GM21529 (cell line): ENCODE results near the gene CDC14A.

Source experiments
- ATAC-seq: cut with Tn5 transposase; IDR thresholded peaks from one replicate; pipeline ENCODE4 v1.9.1; 2021; ENCODE audit not compliant: unreplicated experiment

The CDC14A gene

DNA sequence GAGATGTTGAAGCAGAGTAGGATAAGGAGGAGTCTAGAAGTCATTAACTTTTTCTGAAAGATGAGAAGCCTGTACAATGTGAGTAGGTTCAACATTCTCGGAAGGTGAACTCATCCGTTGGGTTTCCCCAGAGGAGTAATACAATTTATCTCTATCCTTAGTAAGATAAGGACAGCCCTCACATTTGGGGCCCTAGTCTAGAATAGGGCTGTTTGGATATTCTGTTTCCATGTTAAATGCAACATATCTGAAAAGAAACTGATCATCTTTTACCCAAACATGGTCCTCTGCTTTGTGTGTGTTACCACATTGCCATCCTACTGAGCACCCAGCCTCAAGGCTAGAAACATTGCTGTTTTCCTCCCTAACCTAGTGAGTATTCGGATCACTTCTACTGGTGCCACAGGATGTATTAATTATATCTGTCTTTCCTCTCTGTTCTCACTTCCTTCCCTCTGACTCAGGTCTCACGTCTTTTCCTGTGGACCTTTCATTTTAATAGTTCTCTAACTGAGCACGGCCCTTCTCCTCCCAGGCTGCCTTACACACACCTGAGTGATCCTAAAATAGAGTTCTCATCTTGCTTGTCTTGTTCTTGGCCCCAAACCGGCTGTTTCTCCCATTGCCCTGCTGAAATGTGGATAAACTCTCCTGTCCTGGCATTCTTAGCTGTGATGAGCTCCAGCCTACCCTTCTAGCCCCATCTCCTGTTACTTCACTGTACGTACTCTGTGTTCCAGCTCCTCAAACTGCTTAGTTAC lies 91.7 kb downstream of the CDC14A start:
- ATAC-seq: peak; percentile 79

DNA sequence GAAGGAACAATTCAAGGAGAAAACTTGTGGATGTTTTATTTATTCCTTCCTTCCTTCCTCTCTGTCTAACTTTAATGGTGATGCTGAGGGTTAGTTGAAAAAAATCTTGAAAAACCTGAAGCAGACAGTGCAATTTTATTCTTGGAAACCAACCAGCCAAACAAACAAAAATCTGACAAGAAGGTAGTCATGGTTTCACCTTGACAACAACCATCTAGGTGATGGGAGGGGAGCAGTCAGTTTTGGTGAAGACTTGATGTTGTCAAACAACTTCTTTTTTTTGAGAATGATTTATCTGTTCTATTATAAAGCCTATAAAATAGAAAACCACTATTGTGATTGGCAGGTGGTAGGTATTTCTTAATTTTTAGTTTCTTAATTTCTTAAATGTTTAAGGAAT lies 93.3 kb downstream of the CDC14A start:
- ATAC-seq: no peak

DNA sequence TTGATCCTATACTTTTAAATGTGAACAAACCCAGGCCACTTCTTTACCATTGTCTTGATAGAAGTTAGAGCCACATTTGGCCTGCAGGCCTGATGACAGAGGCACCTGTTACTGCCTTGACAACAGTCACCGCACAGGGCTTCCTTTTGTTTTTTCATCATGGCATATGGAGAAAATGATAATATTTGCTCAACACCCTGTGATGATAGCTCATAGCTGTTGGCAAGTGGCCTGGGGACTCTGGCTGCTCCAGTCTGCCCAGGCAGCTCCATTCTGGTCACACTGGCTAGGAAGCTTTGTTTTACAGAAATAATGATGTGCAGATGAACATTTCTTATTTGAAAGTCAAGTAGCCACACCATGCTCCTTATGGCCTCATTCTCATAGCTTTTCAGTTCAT lies 96.1 kb downstream of the CDC14A start:
- ATAC-seq: no peak

DNA sequence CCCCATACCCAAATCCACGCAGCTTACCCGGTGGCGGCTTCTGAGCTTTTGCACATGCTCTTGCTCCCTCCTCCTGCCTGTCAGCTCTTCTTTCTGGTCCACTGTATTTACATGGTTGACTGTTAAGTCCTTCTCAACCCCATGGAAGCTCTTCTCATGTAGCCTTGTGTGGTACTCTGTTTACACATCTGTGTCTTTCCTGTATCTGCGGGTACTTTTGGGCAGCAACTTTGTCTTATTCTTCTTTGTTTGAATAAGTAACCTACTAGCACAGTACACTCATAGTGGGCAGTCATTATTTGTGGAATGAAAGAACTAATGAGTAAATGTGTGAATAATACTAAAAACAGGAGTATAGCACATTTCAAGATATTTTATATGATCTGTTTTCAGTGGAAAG lies 97.2 kb downstream of the CDC14A start:
- no peak for ATAC-seq

DNA sequence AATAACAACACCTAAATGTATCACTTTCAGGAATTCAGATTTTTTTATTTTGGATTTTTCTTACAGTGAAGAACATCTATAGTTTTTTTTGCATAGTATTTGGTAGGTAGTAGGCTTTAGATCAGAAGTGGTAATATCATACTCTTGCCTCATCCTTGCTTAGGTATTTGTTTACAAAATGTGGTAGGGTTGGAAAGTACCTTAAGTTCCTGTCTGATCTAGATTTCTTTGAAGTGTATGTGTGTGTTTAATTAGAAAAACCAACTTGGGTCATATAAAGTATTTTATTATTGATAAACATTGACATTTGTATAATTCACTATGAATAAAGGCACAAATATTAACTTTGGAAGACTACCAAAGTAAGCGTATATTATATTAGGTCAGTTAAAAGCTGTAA lies 100.3 kb downstream of the CDC14A start:
- ATAC-seq: peak; percentile 53

DNA sequence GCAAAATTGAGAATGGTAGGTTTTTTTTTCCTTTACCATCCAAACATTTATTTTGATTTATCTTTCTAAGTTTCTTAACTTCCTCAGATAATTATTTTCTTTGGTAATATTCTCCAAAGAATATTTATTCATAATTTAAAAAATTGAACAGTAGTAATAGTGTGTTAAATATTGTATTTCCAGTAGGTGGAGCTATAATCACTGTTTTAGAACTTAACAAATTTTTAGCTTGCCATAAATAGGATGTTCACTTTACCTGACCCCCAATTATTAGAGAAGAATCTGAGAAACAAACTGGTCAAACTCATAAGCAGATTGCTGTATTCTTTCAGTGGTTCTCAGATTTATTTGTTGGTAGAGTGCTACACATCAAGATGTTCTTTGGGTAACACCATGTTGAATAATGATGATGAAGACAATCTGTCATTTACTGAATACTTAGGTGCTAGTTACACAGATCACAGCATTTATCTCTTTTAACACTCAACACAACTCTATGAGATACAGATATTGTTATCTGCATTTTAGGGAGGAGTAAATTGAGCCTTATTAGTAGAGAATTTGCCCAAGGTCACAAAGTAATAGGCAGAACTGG lies 103.3 kb downstream of the CDC14A start:
- no peak for ATAC-seq

DNA sequence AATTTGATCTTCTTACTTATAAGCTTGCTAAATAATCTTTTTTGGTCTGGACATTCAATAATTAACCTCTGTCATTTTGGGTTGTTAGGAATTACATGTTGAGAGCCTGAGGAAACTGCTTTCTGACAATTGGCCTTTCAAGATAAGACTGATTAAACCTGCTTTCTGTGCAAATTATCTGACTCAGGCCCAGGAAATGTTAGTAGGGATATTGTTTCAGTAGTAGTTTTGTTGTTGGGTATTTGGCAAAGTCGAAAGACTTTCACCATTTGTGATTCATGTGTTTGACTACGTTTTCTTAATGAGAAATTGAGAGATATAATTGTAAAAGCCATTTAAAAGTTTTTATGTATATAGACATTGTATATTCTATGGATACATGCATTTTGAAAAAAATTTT lies 104.6 kb downstream of the CDC14A start:
- ATAC-seq: no peak

DNA sequence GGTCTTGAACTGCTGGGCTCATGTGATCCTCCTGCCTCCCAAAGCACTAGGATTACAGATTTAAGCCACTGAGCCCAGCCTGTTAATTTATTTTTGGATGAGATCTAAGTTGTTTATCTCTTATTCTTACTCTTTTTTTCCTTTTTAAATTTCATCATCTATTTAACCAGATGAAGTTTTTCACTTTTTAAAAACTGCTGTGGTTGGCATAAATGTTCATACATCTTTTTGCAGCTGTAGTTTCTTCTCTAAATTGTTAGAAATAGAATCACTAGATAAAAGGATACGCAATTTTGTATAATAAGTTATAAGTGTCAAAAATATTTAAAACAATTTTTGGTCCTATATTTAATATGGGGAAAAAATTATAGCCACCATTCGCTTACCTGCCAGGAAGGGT lies 105.4 kb downstream of the CDC14A start:
- ATAC-seq: no peak

DNA sequence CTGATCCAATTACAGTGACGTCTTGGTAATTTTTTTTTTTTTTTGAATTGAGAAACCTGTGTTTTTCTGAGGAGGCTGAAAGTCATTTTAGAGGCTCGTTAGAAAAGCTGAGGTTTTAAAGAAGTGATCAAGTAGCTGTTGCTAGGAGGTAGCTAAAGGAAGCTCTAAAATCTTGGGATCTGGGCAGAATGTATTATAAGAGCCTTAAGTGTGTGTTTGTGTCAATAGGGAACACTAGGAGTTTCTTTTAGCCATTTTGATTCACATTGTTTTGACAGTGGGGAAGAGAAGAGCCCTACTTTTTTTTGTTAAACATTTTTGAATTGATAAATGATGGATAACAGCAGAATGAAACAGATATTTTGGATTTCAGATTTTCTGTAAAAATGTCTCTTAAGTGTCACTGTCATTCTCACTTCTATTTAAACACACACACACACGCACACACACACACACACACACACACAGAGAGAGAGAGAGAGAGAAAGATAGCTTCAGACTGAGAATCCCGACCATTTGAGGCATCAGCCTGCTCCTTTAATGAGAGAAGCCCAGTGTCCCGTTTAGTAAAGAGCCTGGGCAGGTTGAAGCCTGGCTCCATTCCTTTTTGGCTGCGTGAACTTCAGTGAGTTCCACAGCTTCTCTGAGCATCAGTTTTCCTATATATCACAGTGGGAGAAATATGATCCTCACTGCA lies 106.5 kb downstream of the CDC14A start:
- ATAC-seq: no peak

DNA sequence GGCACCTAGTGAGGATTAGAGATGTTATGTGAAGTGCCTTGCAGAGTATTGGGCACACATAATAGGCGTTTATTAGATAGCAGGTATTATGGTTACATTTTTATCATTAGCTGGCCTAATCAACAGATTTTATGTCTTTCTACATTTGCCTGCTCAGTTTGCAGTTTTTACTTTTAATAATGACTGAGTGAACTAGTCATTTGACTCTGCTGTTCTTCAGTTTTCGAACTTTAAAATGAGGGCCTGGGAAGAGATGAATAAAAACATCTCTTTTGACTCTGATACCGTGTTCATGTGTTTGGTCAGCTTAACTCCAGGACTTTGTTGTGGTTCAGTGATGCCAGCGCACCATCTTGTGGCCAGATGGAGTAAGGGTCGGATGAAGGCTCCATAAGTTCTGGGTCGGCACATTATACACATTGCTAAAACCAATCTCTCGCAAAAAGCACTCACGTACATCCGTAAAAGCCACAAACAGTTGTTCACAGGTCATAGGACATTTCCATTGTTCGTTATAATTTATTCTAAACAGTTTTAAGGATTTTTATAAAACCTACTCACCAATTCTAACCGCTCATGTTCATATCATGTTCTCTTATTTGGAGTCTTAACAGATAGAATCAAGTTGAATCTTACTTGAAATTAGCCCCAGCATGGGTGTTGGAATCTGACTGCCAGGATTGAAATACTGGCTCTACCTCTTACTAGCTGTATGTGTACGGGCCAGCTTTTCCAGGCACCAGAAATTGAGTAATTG lies 107.2 kb downstream of the CDC14A start:
- peak; percentile 89 for ATAC-seq

DNA sequence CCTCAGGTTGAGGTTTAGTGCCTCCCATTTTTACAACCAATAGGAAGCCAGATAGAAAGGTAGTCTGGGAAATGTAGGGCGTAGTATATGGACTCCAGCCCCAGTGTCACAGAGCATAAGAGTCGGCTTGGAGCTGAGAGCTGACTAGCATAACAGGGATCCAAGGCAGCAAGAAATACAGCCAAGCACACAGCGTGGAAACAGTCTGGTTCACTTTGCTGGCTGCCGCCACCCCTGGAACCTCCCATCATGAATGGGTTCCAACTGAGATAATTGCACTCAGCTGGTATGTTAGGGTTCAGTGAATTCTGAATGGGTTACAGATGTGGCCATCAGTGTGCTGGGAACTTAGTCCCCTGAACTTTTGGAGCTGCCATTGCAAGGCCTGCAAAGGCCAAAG lies 108.9 kb downstream of the CDC14A start:
- no peak for ATAC-seq

DNA sequence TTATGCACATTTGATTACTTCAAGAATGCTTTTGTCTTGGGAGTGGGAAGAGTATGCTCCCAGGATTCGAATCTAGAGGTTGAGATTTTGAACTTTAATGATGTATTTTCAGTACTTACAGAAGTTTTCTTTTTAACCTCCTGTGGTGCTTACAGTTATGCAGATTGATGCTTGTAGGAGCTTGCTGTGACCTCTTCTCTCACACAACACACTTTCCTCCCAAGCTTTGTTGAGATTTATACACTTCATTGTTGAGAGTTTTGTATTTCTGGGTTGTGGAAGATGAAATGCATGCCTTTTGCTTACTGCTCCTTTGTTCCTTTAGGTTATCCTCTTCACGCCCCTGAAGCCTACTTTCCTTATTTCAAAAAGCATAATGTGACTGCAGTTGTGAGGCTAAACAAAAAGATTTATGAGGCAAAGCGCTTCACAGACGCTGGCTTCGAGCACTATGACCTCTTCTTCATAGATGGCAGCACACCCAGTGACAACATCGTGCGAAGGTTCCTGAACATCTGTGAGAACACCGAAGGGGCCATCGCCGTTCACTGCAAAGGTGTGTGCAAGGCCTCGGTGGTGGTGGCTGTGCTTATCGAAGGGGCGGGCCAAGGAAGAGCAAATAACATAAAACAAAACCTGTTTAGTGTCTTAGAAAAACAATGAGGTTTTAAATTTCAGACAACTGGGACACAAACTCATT lies 110.2 kb downstream of the CDC14A start:
- ATAC-seq: no peak

DNA sequence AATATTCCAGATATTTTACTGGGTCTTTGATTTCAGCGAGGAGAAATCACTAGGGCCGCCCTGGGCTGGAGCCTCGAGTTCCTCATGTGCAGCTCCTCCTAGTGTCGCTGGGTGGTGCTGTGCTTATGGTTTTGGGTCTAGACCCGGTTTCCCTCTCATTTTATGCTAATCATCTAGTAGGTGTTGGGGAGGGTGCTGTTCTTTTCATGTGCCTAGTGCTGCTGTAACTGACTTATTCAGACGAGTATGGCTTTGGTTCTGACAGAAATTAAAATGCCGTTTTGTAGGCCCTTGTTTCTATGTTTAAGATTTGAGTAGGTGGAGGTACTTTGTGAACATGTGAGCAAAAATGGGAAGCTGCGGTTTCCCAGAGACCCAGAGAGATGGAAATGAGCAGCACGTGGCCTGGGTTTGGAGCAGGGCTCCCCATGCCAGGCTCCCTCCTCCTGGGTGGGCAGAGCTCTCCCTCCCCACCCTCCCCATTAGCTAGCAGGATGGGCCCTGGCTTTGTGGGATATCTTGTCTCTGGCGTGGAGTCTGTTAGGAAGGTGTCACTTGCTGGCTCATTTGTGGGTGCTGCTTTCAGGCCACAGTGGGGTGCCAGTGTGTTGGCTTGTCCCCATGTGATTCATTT lies 111.6 kb downstream of the CDC14A start:
- peak; percentile 92 for ATAC-seq

DNA sequence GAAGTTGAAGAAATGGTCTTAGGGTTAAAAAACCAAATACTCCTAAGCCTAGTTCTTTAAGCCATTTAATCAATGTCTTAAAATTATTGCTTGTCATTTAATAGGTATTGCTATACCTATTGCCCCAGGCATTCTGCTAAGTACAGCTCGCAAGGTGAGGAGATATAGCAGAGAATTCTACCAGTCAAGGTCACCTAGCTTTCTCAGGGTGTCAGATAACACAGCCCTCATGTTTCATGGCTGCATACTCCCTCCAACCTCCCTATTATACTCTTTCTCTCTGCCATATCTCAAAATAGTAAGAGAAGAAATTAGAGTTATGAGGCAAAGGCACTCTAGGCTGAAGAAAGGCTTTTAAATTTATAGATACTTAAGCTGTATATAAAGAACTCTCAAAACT lies 117.3 kb downstream of the CDC14A start:
- ATAC-seq: no peak

DNA sequence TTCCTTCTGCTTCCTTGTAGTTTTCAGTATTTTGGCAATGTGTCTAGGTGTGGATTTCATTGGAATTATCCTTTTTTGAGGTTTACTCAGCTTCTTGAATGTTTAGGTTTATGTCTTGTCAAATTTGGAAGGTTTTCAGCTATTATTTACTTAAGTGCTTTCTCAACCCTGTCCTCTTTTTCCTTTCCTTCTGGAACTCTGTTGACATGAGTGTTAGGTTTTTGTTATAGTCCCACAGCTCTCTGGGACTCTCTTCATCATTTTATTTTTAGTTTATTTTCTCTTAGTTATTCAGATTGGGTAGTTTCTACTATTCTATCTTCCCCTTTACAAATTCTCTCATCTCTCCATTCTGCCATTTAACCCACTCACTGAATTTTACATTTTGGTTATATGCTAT lies 122.5 kb downstream of the CDC14A start:
- no peak for ATAC-seq

DNA sequence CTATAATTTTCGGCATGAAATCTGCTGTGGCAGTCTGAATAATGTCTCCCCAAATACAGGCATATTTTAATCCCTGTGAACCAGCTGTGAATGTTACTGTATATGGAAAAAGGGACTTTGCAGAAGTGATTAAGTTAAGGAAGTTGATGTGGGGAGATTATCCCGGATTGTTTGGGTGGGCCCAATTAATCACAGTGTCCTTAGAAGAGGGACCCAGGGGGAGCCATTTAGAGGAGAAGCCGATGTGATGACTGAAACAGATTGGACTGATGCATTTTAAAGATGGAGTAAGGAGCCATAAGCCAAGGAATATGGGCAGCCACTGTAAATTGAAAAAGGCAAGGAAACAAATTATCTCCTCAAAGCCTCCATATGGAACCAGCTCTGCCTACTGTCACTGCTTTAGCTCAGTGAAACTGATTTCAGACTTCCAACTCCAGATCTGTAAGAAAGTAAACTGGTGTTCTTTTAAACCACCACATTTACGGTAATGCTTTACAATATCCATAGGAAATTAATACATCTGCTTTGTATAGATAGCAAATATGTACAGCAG lies 124.5 kb downstream of the CDC14A start:
- ATAC-seq: no peak

DNA sequence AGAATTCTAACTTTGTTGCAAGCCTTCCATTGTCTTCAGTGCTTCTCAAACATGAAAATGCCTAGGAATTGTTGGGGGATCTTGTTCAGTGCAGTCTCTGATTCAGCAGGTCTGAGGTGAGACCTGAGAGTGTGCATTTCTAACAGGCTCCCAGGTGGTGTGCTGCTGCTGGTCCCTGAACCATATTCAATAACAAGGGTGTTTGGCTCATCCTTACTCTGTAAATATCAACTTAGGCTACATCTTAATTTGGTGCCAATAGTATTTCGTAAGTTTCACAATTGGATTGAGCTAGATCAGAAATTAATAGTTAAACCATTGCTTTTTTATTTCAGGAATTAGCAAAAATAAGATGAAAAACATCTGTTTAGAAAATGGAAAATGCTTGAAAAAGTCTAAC lies 126.5 kb downstream of the CDC14A start:
- ATAC-seq: no peak

DNA sequence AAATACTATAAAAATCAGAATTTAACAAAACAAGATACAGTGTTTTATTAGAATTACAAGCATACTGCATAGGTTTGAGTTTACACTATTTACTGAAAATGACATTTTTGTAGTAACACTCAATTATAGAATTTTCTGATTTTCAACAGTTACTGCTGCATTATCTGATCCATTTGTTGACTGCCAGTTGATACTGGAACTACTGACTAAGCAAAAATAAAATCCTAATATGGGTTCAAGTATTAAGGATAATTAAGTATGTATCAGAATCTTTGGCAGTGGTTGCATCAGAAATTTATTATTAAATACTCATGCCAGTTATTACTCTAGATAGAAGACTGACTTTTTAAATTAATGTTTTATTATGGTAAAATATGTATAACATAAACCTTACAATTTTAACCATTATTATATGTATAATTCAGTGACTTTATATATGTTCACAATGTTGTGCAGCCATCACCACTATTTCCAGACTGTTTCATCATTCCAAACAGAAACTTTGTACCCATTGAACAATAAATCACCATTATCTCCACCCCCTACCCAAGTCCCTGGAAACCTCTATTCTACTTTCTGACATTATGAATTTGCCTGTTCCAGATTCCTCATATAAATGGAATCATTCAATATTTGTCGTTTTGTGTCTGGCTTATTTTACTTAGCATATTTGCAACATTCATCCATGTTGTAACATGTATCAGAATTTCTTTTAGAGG lies 127.5 kb downstream of the CDC14A start:
- no peak for ATAC-seq

DNA sequence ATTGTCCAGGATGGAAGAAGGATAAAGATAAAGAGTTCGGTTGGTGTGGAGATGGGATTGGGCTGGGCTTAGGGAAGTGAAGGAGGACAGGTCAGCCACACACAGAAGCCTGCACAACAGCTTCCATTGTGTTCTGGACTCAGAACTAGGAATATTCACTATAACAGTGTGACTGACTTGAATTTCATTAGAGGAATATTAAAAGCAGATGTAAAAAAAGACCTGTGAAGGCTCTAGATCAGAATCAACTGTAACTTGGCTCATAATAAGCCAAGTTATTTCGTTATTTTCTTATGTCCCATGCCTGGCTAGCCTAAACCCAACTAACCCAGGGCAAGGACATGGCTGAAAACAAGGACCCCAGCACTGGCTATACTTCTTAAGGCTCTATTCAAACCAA lies 129.0 kb downstream of the CDC14A start:
- ATAC-seq: no peak

DNA sequence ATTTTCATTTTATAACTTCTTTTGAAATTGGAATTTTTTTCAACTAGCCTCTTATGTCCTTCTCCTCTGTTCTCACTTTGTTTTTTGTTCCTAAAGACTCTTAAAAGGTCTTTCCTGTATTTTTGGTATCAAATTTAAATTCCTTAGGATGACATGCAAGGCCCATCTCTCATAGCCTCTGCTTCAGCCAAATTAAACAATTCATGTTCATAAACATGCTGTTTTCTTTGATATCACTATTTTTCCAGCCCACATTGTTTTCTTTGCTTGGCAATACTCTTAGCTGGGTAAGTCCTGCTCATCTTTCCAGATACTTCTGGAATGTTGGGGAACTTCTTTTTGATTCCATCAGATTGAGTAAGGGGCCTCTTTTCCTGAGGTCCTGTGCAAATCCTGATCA lies 129.9 kb downstream of the CDC14A start:
- no peak for ATAC-seq
